T-cell (primary cell): ENCODE measurements around the gene BRIP1. TPM values are rescaled to one million over a fixed set of nuclear protein-coding genes. Genes with fewer than 3 reads are reported as not detected.

Experiments used
- ATAC-seq, 4 experiments: fragments of 200-7000 bp in 3 of 4; fragments of 150-1000 bp in 1 of 4; cut with Tn5 transposase; replicated peaks in 1 of 4; 1 replicate in 3 of 4; 2 replicates in 1 of 4; pipeline ENCODE4 v1.10.0; 2021; ENCODE audit warnings: moderate library complexity in 3 of 4, mild to moderate bottlenecking in 2 of 4, moderate number of reproducible peaks in 1 of 4
- CTCF ChIA-PET, 2 donors: fragments of 300-600 bp; sonication (Branson Sonifier 250); formaldehyde crosslinking; loops; one replicate each; lab custom pipeline; 2022; ENCODE audit warnings: antibody characterized with exemption in 2 of 2; lab: Charles Lee
- POLR2A ChIA-PET, 2 donors: fragments of 300-600 bp; sonication (Branson Sonifier 250); formaldehyde crosslinking; loops; one replicate each; lab custom pipeline; 2022; ENCODE audit warnings: antibody characterized with exemption in 2 of 2; lab: Charles Lee
- DNase-seq, 35 experiments: peaks; one replicate each; pipeline versions ENCODE4 v3.0.0 to v3.0.0-alpha.2; 2013 to 2023
- H3K27ac ChIP-seq: one replicate; pipeline ENCODE4 v1.5.1; 2013; ENCODE audit warnings: low read length
- H3K27me3 ChIP-seq, 2 experiments: replicated peaks in 1 of 2; 1 replicate in 1 of 2; 2 replicates in 1 of 2; pipeline versions ENCODE4 v1.6.1 to v1.7.0; 2013; ENCODE audit warnings: low read length in 1 of 2, mixed read lengths in 1 of 2; ENCODE audit not compliant: control insufficient read depth in 2 of 2, insufficient read depth in 2 of 2; ENCODE audit errors: extremely low read depth in 1 of 2
- H3K36me3 ChIP-seq, 2 donors: 1 replicate in 1 of 2; 2 replicates in 1 of 2; pipeline versions ENCODE4 v1.6.1 to v1.7.0; 2013; ENCODE audit warnings: low read length in 1 of 2; ENCODE audit not compliant: control insufficient read depth in 2 of 2, insufficient read depth in 1 of 2; ENCODE audit errors: extremely low read depth in 1 of 2
- H3K4me1 ChIP-seq, 2 experiments: 1 replicate in 1 of 2; 2 replicates in 1 of 2; pipeline versions ENCODE4 v1.6.1 to v1.7.0; 2013; ENCODE audit warnings: low read length in 2 of 2, mixed read lengths in 1 of 2; ENCODE audit not compliant: insufficient read depth in 2 of 2, control insufficient read depth in 1 of 2; ENCODE audit errors: extremely low read depth in 1 of 2
- H3K4me3 ChIP-seq, 2 donors: 1 replicate in 1 of 2; 2 replicates in 1 of 2; pipeline versions ENCODE4 v1.5.1 to v1.7.0; 2013; ENCODE audit warnings: mild to moderate bottlenecking in 2 of 2, low read length in 1 of 2, moderate library complexity in 1 of 2; ENCODE audit not compliant: control insufficient read depth in 1 of 2; ENCODE audit errors: extremely low read depth in 1 of 2
- H3K9me3 ChIP-seq: 2 replicates; pipeline ENCODE4 v1.7.0; 2013
- H3K27ac Mint-ChIP-seq, 2 donors: one replicate each; pipeline ENCODE4 v1.8.0; 2020 to 2021; ENCODE audit warnings: mild to moderate bottlenecking in 2 of 2, mixed read lengths in 2 of 2
- H3K27me3 Mint-ChIP-seq, 2 donors: one replicate each; pipeline ENCODE4 v1.8.0; 2021 to 2022; ENCODE audit warnings: mixed read lengths in 2 of 2
- H3K36me3 Mint-ChIP-seq: one replicate; pipeline ENCODE4 v1.8.0; 2021; ENCODE audit warnings: mixed read lengths
- H3K4me1 Mint-ChIP-seq, 3 donors: one replicate each; pipeline ENCODE4 v1.8.0; 2020 to 2022; ENCODE audit warnings: mixed read lengths in 3 of 3, mild to moderate bottlenecking in 1 of 3
- H3K4me3 Mint-ChIP-seq, 3 donors: one replicate each; pipeline ENCODE4 v1.8.0; 2020 to 2022; ENCODE audit warnings: mild to moderate bottlenecking in 3 of 3, mixed read lengths in 3 of 3, moderate library complexity in 3 of 3
- H3K9me3 Mint-ChIP-seq, 3 donors: one replicate each; pipeline ENCODE4 v1.8.0; 2020 to 2022; ENCODE audit warnings: mixed read lengths in 3 of 3
- WGBS: methylation state at CpG from one replicate; pipeline ENCODE4 v1.1.5; 2013; ENCODE audit warnings: missing lambda C conversion rate; ENCODE audit not compliant: insufficient coverage; 5-methylcytosine and 5-hydroxymethylcytosine counted together
- total RNA-seq, 35 experiments: library from RNA in 6 of 35; stranded (reverse) in 6 of 35; fragments of 120-200 nt in 1 of 35; gene quantifications; one replicate each; pipeline versions ENCODE4 v1.2.1 to v1.2.4 and lab custom pipeline; 2013 to 2026

BRIP1 gene
- total RNA-seq, 5 donors from 2014 or later (not counting 1 experiment from before 2014, with no cell fraction given) = 1.4 to 3.5 (median 1.7) TPM

- Mint-ChIP-seq H3K4me3 (no peak overlapping the region), H3K4me1 (no peaks in the 10 kb centered on the region), H3K27me3 (peaks cover 14 to 17% of the 10 kb centered on the region in 2 donors), H3K9me3 (peaks cover 0 to 10% (median 9%) of the 10 kb centered on the region in 3 donors), H3K27ac (no peak overlapping the region), H3K36me3 (no peaks in the 10 kb centered on the region)
- ChIA-PET CTCF (no interaction called here), POLR2A (no interaction called here)
- H3K9me3 ChIP-seq = no peaks in the 10 kb centered on the region
- H3K27me3 ChIP-seq = peaks cover 0 to 2% of the 10 kb centered on the region in 2 experiments
- H3K27ac ChIP-seq = no peak overlapping the region
- no peaks in the 10 kb centered on the region for H3K36me3 ChIP-seq
- DNase-seq = no peak
- no peak for ATAC-seq
- H3K4me3 ChIP-seq = no peak overlapping the region
- H3K4me1 ChIP-seq = no peaks in the 10 kb centered on the region
These were observed 206.0 kb downstream of the BRIP1 start for GRCh38 chr17:61657338-61657737.

GRCh38 chr17:61656721-61657217 is 206.6 kb downstream of the BRIP1 start:
- no CpG with 5 or more reads among the region's 1 CpG for WGBS
- Histone ChIP-seq H3K4me3 (no peak overlapping the region), H3K36me3 (no peaks in the 10 kb centered on the region), H3K9me3 (no peaks in the 10 kb centered on the region), H3K27me3 (peaks cover 0 to 2% of the 10 kb centered on the region in 2 experiments), H3K4me1 (no peaks in the 10 kb centered on the region), H3K27ac (no peak overlapping the region)
- Mint-ChIP-seq H3K4me3 (no peak overlapping the region), H3K4me1 (no peaks in the 10 kb centered on the region), H3K36me3 (no peaks in the 10 kb centered on the region), H3K27ac (no peak overlapping the region), H3K27me3 (peaks cover 11 to 18% of the 10 kb centered on the region in 2 donors), H3K9me3 (peaks cover 1 to 14% (median 13%) of the 10 kb centered on the region in 3 donors)
- ChIA-PET POLR2A (no interaction called here), CTCF (no interaction called here)
- DNase-seq (no peak), ATAC-seq (no peak)

GRCh38 chr17:61650749-61651148 is 212.6 kb downstream of the BRIP1 start:
- Histone ChIP-seq H3K36me3 (no peaks in the 10 kb centered on the region), H3K4me3 (no peak overlapping the region), H3K27ac (no peak overlapping the region), H3K9me3 (peaks cover 3% of the 10 kb centered on the region), H3K27me3 (no peaks in the 10 kb centered on the region), H3K4me1 (no peaks in the 10 kb centered on the region)
- DNase-seq = no peak
- H3K36me3 Mint-ChIP-seq = peaks cover 6% of the 10 kb centered on the region
- peaks cover 11 to 28% (median 25%) of the 10 kb centered on the region in 3 donors for H3K9me3 Mint-ChIP-seq
- POLR2A ChIA-PET = no interaction called here
- WGBS = no CpG with 5 or more reads among the region's 2 CpGs
- no peak overlapping the region for H3K27ac Mint-ChIP-seq
- no peak for ATAC-seq
- H3K27me3 Mint-ChIP-seq = peaks cover 13 to 21% of the 10 kb centered on the region in 2 donors
- CTCF ChIA-PET = no interaction called here
- H3K4me3 Mint-ChIP-seq = no peak overlapping the region
- H3K4me1 Mint-ChIP-seq = no peaks in the 10 kb centered on the region

- Histone ChIP-seq H3K36me3 (no peaks in the 10 kb centered on the region), H3K4me1 (no peaks in the 10 kb centered on the region), H3K9me3 (peaks cover 3% of the 10 kb centered on the region), H3K4me3 (no peak overlapping the region), H3K27me3 (peaks cover 0 to 2% of the 10 kb centered on the region in 2 experiments), H3K27ac (no peak overlapping the region)
- no peak for ATAC-seq
- 40% methylated on average over 1 of the region's 1 CpG for WGBS
- no peak overlapping the region for H3K27ac Mint-ChIP-seq
- H3K4me3 Mint-ChIP-seq = no peak overlapping the region
- ChIA-PET POLR2A (no interaction called here), CTCF (no interaction called here)
- H3K36me3 Mint-ChIP-seq = peaks cover 6% of the 10 kb centered on the region
- H3K4me1 Mint-ChIP-seq = no peaks in the 10 kb centered on the region
- H3K9me3 Mint-ChIP-seq = peaks cover 11 to 25% (median 25%) of the 10 kb centered on the region in 3 donors
- H3K27me3 Mint-ChIP-seq = peaks cover 13 to 25% of the 10 kb centered on the region in 2 donors
- DNase-seq = no peak
These were observed 214.7 kb downstream of the BRIP1 start for GRCh38 chr17:61648587-61648986.

DNA sequence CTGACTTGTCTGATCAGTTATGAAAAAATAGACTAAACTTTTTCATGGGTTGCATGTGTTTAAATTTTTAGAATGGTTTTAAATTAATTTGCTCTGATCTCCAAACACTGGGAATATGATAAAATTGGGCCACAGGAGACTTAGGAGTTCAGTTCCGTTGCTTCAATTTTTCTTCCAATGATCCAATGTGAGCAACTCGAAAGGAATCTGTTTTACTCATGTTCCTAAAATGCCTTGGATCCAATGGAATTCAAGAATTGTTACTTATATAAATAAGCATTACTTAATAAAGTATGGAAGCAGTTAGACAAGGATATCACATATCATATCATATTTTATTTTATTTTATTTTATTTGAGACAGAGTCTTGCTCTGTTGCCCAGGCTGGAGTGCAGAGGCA is 216.3 kb downstream of the BRIP1 start:
- no peaks in the 10 kb centered on the region for H3K36me3 ChIP-seq
- no peak overlapping the region for H3K4me3 ChIP-seq
- Mint-ChIP-seq H3K27me3 (peaks cover 13 to 20% of the 10 kb centered on the region in 2 donors), H3K27ac (no peak overlapping the region), H3K4me3 (no peak overlapping the region), H3K4me1 (no peaks in the 10 kb centered on the region), H3K9me3 (peaks cover 11 to 17% (median 14%) of the 10 kb centered on the region in 3 donors), H3K36me3 (peaks cover 6% of the 10 kb centered on the region)
- ATAC-seq (no peak), DNase-seq (no peak)
- H3K27ac ChIP-seq = no peak overlapping the region
- peaks cover 3% of the 10 kb centered on the region for H3K9me3 ChIP-seq
- no CpG with 5 or more reads among the region's 2 CpGs for WGBS
- POLR2A ChIA-PET = no interaction called here
- CTCF ChIA-PET = no interaction called here
- H3K27me3 ChIP-seq = peaks cover 0 to 6% of the 10 kb centered on the region in 2 experiments
- H3K4me1 ChIP-seq = no peaks in the 10 kb centered on the region

DNA sequence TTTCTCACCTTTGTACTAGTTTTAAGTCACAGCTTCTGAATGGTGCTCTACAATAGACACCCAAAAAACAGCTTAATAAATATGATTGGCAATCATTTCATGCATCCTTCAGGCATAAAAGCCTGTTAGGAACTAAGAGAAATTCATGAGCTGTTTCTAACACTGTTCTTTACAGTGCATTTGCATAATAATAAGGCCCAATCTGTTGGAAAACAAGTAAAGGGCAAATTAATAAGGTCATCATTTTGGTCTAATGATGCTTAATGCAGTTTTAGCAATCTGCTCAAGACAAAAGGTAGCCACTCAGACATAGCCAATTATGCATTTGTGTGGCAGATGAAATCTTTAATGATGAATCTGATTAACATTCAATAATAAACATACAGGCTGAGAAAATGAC is 216.8 kb downstream of the BRIP1 start:
- H3K36me3 Mint-ChIP-seq = peaks cover 6% of the 10 kb centered on the region
- H3K4me3 ChIP-seq = no peak overlapping the region
- H3K27me3 ChIP-seq = peaks cover 0 to 6% of the 10 kb centered on the region in 2 experiments
- DNase-seq (no peak), ATAC-seq (no peak)
- H3K27ac Mint-ChIP-seq = no peak overlapping the region
- ChIA-PET CTCF (interaction anchor here in 1 of 2 donors (0.9 kb wide), 1 partner anchor 12 kb away, joined by 3 read pairs; no protein-coding TSS in a partner anchor), POLR2A (no interaction called here)
- no peaks in the 10 kb centered on the region for H3K36me3 ChIP-seq
- H3K4me1 Mint-ChIP-seq = no peaks in the 10 kb centered on the region
- H3K27me3 Mint-ChIP-seq = peaks cover 13 to 18% of the 10 kb centered on the region in 2 donors
- H3K4me1 ChIP-seq = no peaks in the 10 kb centered on the region
- H3K9me3 ChIP-seq = peaks cover 3% of the 10 kb centered on the region
- no peak overlapping the region for H3K27ac ChIP-seq
- H3K4me3 Mint-ChIP-seq = no peak overlapping the region
- peaks cover 6 to 11% (median 8%) of the 10 kb centered on the region in 3 donors for H3K9me3 Mint-ChIP-seq
